Inflammatory macrophage treated with lipopolysaccharide for 4 hours (primary cell): ENCODE measurements around the gene WDR86.

ENCODE experiments used
- DNase-seq: peaks from one replicate; pipeline ENCODE4 v3.0.0-alpha.2; 2020

Gene WDR86, protein sequence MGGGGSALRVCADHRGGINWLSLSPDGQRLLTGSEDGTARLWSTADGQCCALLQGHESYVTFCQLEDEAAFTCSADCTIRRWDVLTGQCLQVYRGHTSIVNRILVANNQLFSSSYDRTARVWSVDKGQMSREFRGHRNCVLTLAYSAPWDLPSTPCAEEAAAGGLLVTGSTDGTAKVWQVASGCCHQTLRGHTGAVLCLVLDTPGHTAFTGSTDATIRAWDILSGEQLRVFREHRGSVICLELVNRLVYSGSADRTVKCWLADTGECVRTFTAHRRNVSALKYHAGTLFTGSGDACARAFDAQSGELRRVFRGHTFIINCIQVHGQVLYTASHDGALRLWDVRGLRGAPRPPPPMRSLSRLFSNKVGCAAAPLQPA

DNA sequence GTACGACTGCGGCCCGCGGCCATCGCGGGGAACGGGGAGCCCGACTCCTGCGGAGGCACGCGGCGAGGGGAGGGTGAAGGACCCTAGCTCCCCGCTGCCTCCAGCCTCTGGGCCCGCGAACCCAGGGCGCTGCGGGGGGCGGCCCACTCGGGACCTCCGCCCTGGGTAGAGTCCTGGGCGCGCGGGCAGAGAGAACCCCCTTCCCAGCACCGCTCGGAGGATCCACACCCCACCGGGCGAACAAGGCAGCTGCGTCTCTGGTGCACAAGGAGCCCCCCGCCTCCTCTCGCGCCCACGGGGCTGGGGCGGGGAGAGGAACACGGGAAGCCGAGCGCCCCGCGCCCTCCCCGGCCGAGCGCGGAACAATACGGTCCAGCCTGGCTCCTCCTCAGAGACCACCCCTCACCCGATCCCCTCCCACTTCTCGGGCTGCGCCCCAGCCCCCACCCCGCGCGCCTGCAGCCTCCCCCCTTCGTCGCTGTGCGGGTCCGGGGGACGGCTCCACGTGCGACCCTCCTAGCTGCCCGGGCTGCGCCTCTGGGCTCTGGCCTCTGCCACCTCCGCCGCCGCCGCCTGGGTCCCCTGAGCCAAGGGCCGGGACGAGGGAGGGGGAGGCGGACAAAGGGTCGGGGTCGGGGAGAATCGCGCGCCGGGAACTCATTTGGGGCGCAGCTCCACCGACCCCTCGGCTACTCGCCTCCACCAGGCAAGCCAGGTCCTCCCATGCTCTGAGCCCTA lies at the start of gene WDR86:
Gene WDR86 (minus strand): TSS at position 372 of the 738 bp plus-strand sequence. CDS start 449 bp downstream, outside the sequence.
- DNase-seq: no peak

DNA sequence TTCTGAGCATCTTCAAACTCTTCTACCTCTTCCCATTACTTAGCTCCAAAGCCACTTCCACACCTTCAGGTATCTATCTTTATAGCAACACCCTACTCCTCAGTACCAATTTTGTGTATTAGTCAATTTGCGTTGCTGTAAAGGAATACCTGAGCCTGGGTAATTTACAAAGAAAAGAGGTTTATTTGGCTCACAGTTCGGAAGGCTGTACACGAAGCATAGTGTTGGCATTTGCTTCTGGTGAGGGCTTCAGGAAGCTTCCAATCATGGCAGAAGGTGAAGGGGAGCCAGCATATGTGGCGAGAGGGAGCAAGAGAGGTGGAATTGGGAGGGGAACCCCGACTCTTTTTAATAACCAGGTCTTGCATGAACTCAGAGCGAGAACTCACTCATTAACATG lies 47.7 kb upstream of the WDR86 start:
- no peak for DNase-seq

DNA sequence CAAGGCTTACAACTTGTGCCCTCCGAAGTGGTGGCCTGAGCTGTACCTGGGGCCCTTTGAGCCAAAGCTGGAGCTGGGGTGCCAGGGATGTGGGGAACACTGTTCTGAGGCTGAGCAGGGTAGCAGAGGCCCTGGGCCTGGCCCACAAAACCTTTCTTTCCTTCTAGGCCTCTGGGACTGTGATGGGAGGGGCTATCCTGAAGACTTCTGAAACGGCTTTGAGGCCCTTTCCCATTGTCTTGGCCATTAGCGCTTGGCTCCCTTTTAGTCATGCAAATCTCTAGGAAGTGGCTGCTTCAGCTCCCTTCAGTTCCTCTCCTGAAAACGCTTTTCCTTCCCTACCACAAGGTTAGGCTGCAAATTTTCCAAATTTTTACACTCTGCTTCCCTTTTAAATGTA lies 46.9 kb upstream of the WDR86 start:
- no peak for DNase-seq

DNA sequence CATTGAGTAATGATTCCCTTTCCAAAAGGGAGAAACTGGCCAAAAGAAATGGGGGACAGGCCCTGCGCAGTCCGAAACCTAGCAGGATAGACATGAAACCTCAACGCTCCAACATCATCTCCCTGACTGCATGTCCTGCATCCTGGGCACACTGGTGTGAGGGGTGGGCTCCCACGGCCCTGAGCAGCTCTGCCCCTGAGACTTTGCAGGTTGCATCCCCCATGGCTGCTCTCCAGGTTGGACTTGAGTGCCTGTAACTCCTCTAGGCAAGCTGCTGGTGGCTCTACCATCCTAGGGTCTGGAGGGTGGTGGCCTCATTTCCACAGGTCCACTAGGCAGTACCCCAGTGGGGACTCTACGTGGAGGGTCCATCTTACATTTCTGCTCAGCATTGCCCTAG lies 46.4 kb upstream of the WDR86 start:
- DNase-seq: no peak

DNA sequence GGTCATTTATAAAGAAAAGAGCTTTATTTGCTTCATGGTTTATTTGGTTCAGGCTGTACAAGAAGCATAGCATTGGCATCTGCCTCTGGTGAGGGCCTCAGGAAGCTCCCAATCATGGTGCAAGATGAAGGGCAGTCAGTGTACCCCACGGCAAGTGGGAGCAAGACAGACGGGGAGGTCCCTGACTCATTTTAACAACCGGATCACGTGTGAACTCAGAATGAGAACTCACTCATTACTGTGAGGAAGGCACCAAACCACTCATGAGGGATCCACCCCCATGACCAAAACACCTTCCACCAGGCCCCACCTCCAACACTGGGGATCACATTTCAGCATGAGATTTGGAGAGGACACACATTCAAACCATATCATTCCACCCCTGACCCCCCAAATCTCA lies 45.9 kb upstream of the WDR86 start:
- DNase-seq: no peak

DNA sequence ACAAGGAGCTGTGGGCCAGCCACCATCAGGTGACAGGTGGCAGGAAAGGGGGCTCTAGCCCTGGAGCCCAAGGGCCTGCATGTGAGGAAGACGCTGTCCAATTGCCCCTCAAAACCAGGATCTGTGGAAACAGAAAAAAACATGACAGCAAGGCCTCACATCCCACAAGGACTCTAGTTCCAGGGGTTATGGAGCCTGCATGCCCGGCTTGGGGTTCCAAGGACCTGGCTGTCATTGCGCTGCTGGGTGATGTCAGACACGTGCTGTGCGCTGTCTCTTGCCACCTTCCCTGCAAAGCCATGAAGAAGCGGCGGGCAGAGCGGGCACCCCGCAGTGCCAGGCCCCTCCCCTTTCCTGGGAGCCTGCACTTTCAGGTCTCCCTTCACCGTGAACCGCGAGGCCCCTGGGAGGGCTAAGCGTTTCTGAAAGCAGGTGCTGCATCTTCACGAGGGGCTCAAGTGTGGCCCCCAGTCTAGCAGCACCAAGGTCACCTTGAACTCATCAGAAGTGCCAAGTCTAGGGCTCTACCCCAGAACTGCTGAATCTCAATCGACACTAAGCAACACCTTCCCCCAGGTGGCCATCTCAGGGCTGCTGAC lies 45.2 kb upstream of the WDR86 start:
- DNase-seq: no peak

DNA sequence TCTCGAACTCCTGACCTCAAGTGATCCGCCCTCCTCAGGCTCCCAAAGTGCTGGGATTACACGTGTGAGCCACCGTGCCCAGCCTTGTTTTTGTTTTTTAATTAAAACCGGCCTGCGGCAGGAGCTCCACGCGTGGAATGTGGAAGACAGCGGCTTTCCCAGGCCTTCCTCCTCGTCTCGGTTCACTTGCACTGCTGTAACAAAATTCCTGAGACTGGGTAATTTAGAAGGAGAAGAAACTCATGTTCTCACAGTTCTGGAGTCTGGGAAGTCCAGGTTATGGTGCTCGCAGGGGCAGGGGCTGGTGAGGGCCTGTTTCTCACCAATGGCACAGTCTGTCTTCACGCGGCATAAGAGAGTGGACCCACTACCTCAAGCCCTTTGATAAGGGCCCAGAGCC lies 44.5 kb upstream of the WDR86 start:
- no peak for DNase-seq

DNA sequence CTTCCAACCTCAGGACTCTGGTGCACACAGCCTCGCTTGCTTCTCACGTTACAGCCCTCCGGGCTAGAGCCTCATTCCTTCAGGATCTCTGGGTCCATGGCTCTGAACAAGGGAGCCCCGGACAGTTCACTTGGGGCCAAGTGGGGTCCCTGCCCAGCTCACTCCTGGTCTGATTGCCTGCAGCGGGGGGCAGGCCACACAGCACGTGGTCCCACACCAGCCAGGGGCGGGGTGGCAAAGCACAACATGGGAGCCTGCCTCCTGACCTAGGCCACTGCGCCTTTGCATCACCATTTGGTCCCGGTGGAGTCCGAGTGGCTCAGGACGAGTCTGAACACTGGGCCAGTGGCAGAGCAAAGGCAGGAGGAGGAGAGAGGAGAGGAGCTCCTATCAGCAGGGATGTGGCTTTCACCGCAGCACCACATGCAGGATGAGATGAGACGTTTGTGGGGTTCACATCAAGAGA lies 43.5 kb upstream of the WDR86 start:
- DNase-seq: no peak

DNA sequence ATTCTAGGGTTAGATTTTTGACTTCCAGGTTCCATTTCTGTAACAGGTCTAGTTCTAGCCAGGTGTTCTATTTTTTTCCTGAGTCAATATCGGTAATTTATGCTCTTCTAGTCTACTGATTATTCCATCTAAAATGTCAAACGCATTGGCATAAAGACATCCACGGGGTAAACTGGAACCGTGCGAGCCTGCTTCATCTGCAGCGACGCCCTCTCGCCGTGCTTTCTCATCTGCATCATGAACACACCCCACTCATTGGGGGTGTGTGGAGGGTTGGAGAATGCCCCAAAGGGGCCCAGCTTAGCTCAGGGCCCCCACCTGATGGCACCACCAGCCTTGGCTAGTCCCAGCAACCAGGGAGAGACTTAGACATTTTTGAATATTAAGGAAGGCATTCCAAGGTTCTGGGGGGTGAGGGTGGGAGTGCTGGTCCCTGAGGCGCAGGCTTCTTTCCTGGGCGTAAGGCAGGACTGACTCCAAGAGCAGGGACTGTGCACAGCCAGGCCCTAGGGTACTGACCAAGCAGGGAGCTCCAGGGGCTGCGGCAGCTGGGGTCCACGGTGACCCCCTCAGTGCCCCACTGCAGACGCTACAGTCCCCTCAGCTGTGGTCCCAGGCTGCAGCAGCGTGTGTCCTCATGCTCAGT lies 43.0 kb upstream of the WDR86 start:
- no peak for DNase-seq

DNA sequence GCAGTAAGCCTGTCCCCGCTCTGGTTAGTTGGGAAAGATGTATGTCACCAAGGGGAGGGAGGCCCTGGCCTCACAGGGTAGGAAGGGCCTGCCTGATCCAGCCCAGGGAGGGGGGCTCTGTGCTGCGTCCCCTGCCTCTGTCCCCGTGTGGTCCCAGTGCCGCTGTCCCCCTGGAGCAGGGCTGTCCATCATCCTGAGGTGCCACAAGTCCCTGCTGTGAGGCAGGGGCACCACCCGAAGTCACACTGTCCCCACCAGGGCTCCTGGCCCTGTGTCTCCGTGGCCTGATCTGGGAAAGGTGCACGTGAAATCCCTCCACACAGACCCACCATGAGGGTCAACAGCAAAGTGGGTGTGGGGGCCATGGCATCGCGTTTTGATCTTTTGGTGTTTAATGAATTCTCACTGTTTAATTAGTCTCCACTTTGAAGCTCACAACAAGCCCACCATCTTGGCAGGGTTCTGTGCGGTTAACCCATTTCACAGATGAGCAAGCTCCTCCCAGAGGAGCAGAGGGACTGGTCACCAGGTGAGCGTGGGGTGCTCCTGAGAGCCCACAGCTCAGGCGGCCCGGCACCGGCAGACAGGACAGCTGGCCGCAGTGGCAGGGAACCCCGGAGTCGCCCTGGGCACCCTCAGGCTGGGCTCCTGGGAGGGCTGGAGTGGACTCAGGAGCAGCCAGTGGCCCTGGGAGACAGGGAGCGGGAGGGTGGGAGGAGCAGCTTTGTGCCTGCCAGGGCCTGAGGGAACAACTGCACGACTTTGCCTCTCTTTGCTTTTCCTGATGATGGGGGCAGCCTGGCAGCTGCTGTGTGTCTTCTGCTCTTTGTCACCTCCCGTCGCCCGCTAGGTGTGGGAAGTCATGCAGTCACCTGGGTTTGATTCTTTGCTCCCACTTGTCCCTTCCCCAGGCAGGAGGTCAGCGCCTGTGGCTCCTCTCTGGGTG lies 42.1 kb upstream of the WDR86 start:
- no peak for DNase-seq

DNA sequence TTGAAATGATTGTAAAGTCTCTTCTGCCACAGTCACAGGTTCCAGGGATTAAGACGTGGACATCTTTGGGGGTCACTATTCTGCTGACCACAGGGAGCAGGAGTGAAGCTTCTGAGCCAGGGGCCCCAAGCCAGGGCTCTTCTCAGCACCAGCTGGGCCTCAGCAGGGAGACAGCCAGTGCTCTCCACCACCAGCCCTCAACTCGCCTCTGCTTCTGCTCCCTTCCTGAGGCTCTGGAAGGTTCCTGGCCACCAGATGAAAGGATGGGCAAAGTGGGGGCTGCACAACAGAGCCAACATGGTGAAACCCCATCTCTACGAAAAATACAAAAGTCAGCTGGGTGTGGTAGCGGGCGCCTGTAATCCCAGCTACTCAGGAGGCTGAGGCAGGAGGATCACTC lies 41.3 kb upstream of the WDR86 start:
- no peak for DNase-seq

DNA sequence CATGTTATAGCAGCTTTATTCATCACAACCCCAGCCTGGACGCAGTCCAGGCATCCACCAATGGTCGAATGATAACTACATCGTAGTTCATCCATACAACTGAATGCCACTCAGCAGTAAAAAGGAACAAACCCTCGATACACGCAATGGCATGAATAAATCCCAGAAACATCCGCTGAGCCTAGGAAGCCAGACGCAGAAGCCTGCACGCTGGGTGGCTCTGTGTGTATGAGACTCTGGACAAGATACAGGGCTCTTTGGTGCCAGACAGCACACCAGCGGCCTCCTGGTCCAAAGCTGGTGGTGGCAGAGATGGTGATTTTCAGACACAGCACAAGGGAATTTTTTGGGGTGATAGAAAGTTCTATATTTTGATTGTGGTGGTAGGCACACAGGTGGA lies 40.2 kb upstream of the WDR86 start:
- DNase-seq: no peak

DNA sequence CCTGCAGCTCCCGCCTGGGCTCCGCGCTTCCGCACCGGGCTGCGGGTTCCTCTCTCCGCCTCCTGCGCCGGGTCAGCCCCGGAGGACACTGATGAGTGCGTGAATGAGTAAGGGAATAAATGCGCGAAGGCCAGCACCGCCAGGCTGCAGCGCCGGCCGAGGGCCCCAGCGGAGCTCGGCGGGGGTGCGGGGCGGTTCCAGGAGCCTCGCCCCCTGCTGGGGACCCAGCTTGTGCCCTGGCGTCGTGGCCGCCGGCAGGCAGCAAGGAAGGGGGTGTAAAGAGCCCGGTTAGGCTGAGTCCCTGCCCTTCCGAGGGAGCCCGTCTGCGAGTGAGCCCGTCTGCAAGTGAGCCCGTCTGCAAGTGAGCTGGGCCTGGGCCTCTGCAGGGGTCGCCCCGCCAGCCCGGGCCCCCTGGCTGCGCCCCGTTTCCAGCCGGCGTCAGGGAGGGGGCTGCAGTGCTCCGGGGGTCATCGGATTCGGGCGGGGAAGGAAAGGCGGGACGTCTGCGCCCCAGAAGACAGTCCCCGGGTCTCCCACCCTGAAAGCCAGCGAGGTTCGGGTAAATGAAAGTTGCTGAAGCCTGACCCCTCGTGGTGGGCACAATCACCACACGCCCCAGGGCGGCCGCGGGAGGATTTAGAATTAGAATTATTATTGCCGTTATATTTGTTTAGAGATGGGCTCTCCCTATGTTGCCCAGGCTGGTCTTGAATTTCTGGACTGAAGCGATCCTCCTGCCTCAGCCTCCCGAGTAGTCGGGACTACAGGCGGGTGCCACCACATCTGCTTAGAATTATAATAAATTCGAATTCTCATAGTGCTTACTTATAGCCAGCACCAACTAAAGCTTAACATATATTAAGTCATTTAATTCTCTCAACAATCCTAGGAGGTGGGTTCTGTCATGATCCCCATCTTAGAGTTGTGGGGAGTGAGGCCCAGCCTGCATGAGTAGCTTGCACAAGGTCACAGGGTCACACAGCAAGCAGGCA lies 38.7 kb upstream of the WDR86 start:
- DNase-seq: peak; percentile 51

DNA sequence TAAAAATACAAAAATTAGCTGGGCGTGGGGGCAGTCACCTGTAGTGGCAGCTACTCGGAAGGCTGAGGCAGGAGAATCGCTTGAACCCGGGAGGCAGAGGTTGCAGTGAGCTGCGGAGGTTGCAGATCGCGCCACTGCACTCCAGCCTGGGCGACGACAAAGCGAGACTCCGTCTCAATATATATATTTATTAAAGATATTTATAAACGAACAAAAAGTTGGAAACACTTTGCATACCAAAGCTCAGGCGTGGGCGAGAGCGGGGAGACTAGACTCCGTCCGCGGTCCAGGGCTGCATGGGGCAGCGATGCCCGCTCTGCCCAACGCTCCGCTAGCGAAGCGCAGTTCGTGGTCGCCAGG lies 38.0 kb upstream of the WDR86 start:
- DNase-seq: no peak

DNA sequence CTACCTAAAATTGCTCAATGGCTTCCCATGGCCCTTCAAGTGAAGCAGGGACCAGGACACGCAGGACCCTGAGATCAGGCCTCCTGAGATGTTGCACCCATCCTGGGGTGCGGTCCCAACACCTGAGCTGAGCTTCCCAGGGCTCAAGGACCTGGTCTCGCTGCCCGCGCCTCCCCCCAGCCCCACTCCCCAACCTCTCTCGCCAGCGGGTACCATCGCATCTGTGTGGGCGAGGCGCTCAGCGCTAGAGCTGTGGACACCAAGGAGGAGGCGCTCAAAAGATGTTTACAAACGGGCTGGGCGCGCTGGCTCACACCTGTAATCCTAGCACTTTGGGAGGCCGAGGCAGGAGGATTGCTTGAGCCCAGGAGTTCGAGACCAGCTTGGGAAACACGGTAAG lies 37.5 kb upstream of the WDR86 start:
- DNase-seq: no peak

DNA sequence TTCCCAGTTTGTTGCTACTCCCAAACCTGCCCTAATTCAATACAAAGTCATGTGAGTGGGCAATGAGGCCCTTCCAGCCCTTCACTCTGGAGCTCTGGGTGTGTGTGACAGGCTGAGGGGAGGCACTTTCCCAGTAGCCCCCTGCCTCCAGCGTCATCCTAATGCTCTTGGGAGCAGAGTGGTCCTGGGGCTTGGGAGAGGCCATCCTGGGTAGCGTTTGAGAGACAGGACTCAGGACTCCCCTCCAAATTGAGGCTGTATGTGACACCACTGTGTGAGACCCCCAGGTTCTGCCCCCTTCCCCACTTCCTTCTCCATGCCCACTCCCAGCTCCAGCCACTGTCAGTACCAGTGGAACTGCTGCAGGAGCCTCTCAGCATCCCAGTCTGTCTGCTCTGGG lies 36.6 kb upstream of the WDR86 start:
- no peak for DNase-seq

DNA sequence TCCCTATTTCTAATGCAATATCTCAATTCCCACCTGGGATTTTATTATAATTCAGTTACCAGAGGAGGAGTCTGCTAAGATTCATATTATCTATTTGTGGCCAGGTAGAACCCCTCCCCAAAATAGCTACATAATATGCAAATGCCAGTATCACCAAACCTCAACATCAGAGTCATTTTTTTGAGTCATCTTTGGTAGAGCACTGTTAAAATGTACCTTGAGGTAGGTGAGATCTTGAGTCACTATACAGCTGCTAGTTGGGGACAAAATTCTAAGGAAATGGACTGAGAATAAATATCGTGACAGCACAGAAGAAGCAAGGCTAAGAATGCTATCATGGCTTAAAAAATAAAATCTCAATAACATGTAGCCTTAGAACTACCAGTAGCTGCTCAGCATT lies 34.8 kb upstream of the WDR86 start:
- DNase-seq: no peak

DNA sequence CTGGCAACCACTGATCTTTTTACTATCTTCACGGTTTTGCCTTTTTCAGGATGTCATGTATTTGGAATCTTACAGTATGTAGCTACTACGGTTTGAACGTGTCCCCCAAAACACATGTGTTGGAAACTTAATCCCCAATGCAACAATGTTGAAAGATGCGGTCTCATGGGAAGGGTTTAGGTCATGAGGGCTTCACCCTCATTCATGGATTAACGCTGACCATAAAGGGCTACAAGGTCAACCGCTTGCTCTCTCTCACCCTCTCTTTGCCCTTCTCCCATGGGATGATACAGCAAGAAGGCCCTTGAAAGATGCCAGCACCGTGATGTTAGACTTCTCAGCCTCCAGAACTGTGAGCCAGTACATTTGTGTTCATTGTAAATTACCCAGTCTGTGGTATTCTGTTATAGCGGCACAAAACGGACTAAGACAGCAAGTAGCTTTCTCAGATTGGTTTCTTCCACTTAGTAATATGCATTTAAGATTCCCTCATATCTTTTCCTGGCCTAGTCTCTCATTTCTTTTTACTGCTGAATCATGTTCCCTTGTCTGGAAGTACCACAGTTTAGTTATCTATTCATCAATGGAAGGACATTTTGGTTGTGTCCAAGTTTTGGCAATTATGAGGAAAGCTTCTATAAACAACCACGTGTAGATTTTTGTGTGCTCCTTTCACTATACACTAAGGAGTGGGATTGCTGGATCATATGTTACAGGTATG lies 33.1 kb upstream of the WDR86 start:
- DNase-seq: no peak

DNA sequence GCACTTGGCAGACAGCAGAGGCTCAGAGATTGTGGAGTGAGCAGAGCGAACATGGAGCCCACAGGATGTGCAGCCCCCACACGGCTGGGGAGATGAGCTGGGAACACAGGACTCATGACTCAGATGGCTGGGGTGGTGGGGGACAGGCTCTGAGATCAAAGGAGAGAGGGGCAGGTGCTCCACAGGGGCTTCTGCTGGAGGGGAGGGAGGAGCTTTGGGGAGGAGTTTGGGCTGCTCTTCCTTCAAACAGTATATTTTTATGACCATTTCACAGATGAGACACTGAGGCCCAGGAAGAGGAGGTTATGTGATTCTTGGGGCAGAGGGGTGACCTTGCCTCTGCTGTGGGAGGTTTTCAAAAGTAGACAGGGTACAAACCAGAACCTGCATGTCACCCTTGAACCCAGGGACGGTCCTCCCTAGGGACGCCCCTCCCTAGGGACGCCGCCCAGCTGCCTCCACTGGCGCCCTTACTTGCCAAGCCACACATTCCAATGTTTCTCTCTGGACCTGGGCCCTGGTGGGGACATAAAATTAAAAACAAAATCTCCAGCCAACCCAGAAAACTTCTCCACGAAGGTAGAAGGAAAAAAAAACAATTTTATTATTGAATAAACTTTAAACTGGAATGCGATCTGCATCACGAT lies 31.1 kb upstream of the WDR86 start:
- no peak for DNase-seq
